Neutrophil (primary cell): ENCODE data around the gene KLF9.

Experiments used
- H3K27ac ChIP-seq: fragments of 200-600 bp; sonication (generic); 2 replicates; pipeline ENCODE4 v1.5.1; 2016; ENCODE audit warnings: mild to moderate bottlenecking, moderate library complexity
- H3K27me3 ChIP-seq: fragments of 200-600 bp; sonication (generic); 2 replicates; pipeline ENCODE4 v1.6.0; 2016; ENCODE audit warnings: mild to moderate bottlenecking
- H3K36me3 ChIP-seq: fragments of 200-600 bp; sonication (generic); 2 replicates; pipeline ENCODE4 v1.5.1; 2017
- H3K4me1 ChIP-seq, 2 experiments: fragments of 200-600 bp in 1 of 2; sonication (generic) in 1 of 2; 1 replicate in 1 of 2; 2 replicates in 1 of 2; pipeline versions ENCODE4 v1.5.1 to v1.6.1; 2013 to 2016; ENCODE audit warnings: low read depth in 1 of 2, low read length in 1 of 2, mild to moderate bottlenecking in 1 of 2, moderate library complexity in 1 of 2; ENCODE audit not compliant: control insufficient read depth in 1 of 2, insufficient read depth in 1 of 2
- H3K4me3 ChIP-seq, 2 experiments: fragments of 200-600 bp in 1 of 2; sonication (generic) in 1 of 2; 1 replicate in 1 of 2; 2 replicates in 1 of 2; pipeline ENCODE4 v1.5.1; 2013 to 2016; ENCODE audit warnings: low read depth in 1 of 2, low read length in 1 of 2, mild to moderate bottlenecking in 1 of 2, moderate library complexity in 1 of 2
- H3K9me3 ChIP-seq: fragments of 200-600 bp; sonication (generic); 2 replicates; pipeline ENCODE4 v1.5.1; 2016
- CTCF ChIP-seq: fragments of 200-600 bp; sonication (generic); IDR thresholded peaks from 2 replicates; pipeline ENCODE4 v1.5.1; 2016; ENCODE audit warnings: antibody characterized with exemption

Gene KLF9

GRCh38 chr9:70442328-70442848 is 27.9 kb upstream of the KLF9 start:
- Histone ChIP-seq H3K9me3 (no peaks in the 10 kb centered on the region), H3K36me3 (no peaks in the 10 kb centered on the region), H3K27ac (no peak overlapping the region), H3K27me3 (no peaks in the 10 kb centered on the region), H3K4me1 (no peaks in the 10 kb centered on the region), H3K4me3 (no peak overlapping the region)
- TF ChIP-seq CTCF: no peak

- H3K27me3 ChIP-seq: no peaks in the 10 kb centered on the region
- no peaks in the 10 kb centered on the region for H3K36me3 ChIP-seq
- no peak overlapping the region for H3K4me3 ChIP-seq
- no peak overlapping the region for H3K27ac ChIP-seq
- no peak for TF ChIP-seq CTCF
- no peaks in the 10 kb centered on the region for H3K9me3 ChIP-seq
- no peaks in the 10 kb centered on the region for H3K4me1 ChIP-seq
These were observed 27.2 kb upstream of the KLF9 start for GRCh38 chr9:70441622-70442021.

GRCh38 chr9:70439991-70440706 is 25.7 kb upstream of the KLF9 start:
- H3K9me3 ChIP-seq: no peaks in the 10 kb centered on the region
- no peaks in the 10 kb centered on the region for H3K36me3 ChIP-seq
- H3K4me3 ChIP-seq: no peak overlapping the region
- H3K27ac ChIP-seq: no peak overlapping the region
- H3K27me3 ChIP-seq: no peaks in the 10 kb centered on the region
- TF ChIP-seq CTCF: no peak
- H3K4me1 ChIP-seq: no peaks in the 10 kb centered on the region

- TF ChIP-seq CTCF: no peak
- H3K27me3 ChIP-seq: no peaks in the 10 kb centered on the region
- no peaks in the 10 kb centered on the region for H3K36me3 ChIP-seq
- H3K4me1 ChIP-seq: no peaks in the 10 kb centered on the region
- no peaks in the 10 kb centered on the region for H3K9me3 ChIP-seq
- no peak overlapping the region for H3K27ac ChIP-seq
- H3K4me3 ChIP-seq: no peak overlapping the region
These were observed 24.0 kb upstream of the KLF9 start for GRCh38 chr9:70438341-70438928.

- no peak overlapping the region for H3K27ac ChIP-seq
- TF ChIP-seq CTCF: no peak
- no peaks in the 10 kb centered on the region for H3K4me1 ChIP-seq
- H3K9me3 ChIP-seq: no peaks in the 10 kb centered on the region
- H3K27me3 ChIP-seq: no peaks in the 10 kb centered on the region
- no peak overlapping the region for H3K4me3 ChIP-seq
- no peaks in the 10 kb centered on the region for H3K36me3 ChIP-seq
These were observed 21.5 kb upstream of the KLF9 start for GRCh38 chr9:70435948-70436347.
